T-helper 9 cell (primary cell): ENCODE measurements around the gene LIN7C.

Source experiments
- DNase-seq: peaks from one replicate; pipeline ENCODE4 v3.0.0-alpha.2; 2020

Gene LIN7C

GRCh38 chr11:27444801-27445215, 61.8 kb downstream of the LIN7C start:
- DNase-seq, result no peak
